Spinal cord (tissue), 10 donors: ENCODE measurements around the gene NR1I3. TPM values are rescaled to one million over a fixed set of nuclear protein-coding genes. Genes with fewer than 3 reads are reported as not detected.

Experiments
- DNase-seq, 6 donors: peaks; one replicate each; pipeline versions ENCODE4 v3.0.0 to v3.0.0-alpha.2; 2013 to 2015; ENCODE audit warnings: low spot score in 6 of 6, low read depth in 4 of 6
- H3K27ac ChIP-seq: one replicate; pipeline ENCODE4 v1.5.1; 2013; ENCODE audit warnings: low read depth, low read length, control low read depth
- H3K27me3 ChIP-seq: one replicate; pipeline ENCODE4 v1.6.1; 2013; ENCODE audit warnings: low read length; ENCODE audit not compliant: control insufficient read depth, insufficient read depth
- H3K36me3 ChIP-seq: one replicate; pipeline ENCODE4 v1.6.1; 2013; ENCODE audit warnings: low read length; ENCODE audit not compliant: control insufficient read depth, insufficient read depth
- H3K4me1 ChIP-seq: one replicate; pipeline ENCODE4 v1.6.1; 2013; ENCODE audit warnings: low read length; ENCODE audit not compliant: control insufficient read depth, insufficient read depth
- H3K4me3 ChIP-seq: one replicate; pipeline ENCODE4 v1.5.1; 2013; ENCODE audit warnings: low read depth, low read length, control low read depth
- H3K9me3 ChIP-seq: one replicate; pipeline ENCODE4 v1.6.1; 2013; ENCODE audit warnings: low read length; ENCODE audit not compliant: control insufficient read depth, insufficient read depth
- WGBS: methylation state at CpG from one replicate; pipeline ENCODE4 v1.1.5; 2013; ENCODE audit warnings: missing lambda C conversion rate; ENCODE audit not compliant: insufficient coverage; 5-methylcytosine and 5-hydroxymethylcytosine counted together
- polyA plus RNA-seq, 2 donors: library from polyadenylated mRNA; unstranded; fragments of 120-200 nt; gene quantifications; one replicate each; pipeline ENCODE4 v1.2.1, GENCODE V29; 2013; ENCODE audit not compliant: insufficient read length in 2 of 2
- total RNA-seq, 2 donors: library from RNA; depleted of rRNA in 1 of 2; stranded (reverse); fragments of 120-200 nt in 1 of 2; fragments of >200 nt in 1 of 2; gene quantifications; one replicate each; pipeline versions ENCODE4 v1.2.3 to v1.2.4, GENCODE V29; 2013 to 2014
- donor health status: healthy.

NR1I3 gene
- total and polyA plus RNA-seq, 4 donors = 4.2 to 5.9 TPM; not detected in 2

GRCh38 chr1:161198897-161199431 is 39.0 kb downstream of the NR1I3 start, which contains the start of gene ADAMTS4:
Gene ADAMTS4 (minus strand): TSS chr1:161199054. CDS start chr1:161198627, 427 bp downstream.
- Histone ChIP-seq H3K4me1 (peaks cover 74% of the 10 kb centered on the region), H3K9me3 (no peaks in the 10 kb centered on the region), H3K27me3 (no peaks in the 10 kb centered on the region), H3K4me3 (peak within 1 kb of the TSS; percentile 37), H3K27ac (peak within 1 kb of the TSS; percentile 99), H3K36me3 (peaks cover 9% of the 10 kb centered on the region)
- 31% methylated on average over 7 of the region's 11 CpGs for WGBS
- peak in 2 of 6 donors; percentile 68 to 83 for DNase-seq

- Histone ChIP-seq H3K27me3 (no peaks in the 10 kb centered on the region), H3K9me3 (no peaks in the 10 kb centered on the region), H3K27ac (peak overlapping the region; percentile 99), H3K4me1 (peaks cover 76% of the 10 kb centered on the region), H3K36me3 (peaks cover 8% of the 10 kb centered on the region), H3K4me3 (peak overlapping the region; percentile 37)
- 12% methylated on average over 19 of the region's 20 CpGs for WGBS
- DNase-seq = peak in 1 of 6 donors; percentile 59
Observed at GRCh38 chr1:161198194-161198896, 39.7 kb downstream of the NR1I3 start.

DNA sequence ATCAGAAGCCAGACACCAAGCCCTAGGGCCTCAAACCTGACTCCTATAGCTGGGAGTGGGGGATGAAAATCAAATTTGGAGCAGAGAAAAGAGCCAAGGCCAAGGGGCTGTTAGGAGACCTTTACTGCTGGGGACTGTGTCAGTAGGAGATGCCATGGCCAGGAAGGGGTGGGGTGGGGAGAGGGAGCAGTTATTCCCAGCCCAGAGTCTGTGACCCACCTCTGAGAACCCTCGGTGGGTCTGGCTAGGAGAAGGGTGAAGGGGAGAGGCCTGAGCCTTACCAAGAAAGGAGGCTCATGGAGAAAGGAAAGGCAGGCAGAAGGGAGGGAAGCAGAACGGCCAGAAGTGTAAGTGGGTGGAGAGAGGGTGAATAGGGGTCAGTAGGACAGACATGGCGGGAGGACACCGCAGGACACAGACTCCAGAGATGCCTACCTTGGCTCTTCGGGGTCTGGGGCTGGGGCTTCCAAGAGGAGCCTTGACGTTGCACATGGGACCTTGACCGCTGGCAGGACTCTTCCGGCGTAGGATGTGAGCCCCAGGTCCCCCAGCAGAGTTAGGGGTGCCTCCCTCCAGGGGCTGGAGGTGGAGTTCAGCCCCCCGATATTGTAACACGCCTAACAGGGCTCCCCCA is 40.3 kb downstream of the NR1I3 start:
- H3K27ac ChIP-seq = peak overlapping the region; percentile 99
- WGBS = 86% methylated on average over 10 of the region's 11 CpGs
- H3K4me3 ChIP-seq = peak overlapping the region; percentile 37
- no peak for DNase-seq
- peaks cover 6% of the 10 kb centered on the region for H3K36me3 ChIP-seq
- peaks cover 76% of the 10 kb centered on the region for H3K4me1 ChIP-seq
- no peaks in the 10 kb centered on the region for H3K27me3 ChIP-seq
- no peaks in the 10 kb centered on the region for H3K9me3 ChIP-seq

GRCh38 chr1:161196521-161197451 is 41.2 kb downstream of the NR1I3 start:
- DNase-seq = peak in 1 of 6 donors; percentile 72
- no peaks in the 10 kb centered on the region for H3K27me3 ChIP-seq
- peaks cover 74% of the 10 kb centered on the region for H3K4me1 ChIP-seq
- H3K36me3 ChIP-seq = peaks cover 6% of the 10 kb centered on the region
- WGBS = 70% methylated on average over 21 of the region's 27 CpGs
- H3K9me3 ChIP-seq = no peaks in the 10 kb centered on the region
- H3K27ac ChIP-seq = peak overlapping the region; percentile 99
- H3K4me3 ChIP-seq = peak overlapping the region; percentile 37

GRCh38 chr1:161196111-161196510 is 41.9 kb downstream of the NR1I3 start:
- no peaks in the 10 kb centered on the region for H3K9me3 ChIP-seq
- no peaks in the 10 kb centered on the region for H3K27me3 ChIP-seq
- DNase-seq = no peak
- H3K4me1 ChIP-seq = peaks cover 70% of the 10 kb centered on the region
- H3K36me3 ChIP-seq = peaks cover 7% of the 10 kb centered on the region
- WGBS = 93% methylated on average over 7 of the region's 7 CpGs
- H3K27ac ChIP-seq = peak overlapping the region; percentile 99
- H3K4me3 ChIP-seq = no peak overlapping the region

DNA sequence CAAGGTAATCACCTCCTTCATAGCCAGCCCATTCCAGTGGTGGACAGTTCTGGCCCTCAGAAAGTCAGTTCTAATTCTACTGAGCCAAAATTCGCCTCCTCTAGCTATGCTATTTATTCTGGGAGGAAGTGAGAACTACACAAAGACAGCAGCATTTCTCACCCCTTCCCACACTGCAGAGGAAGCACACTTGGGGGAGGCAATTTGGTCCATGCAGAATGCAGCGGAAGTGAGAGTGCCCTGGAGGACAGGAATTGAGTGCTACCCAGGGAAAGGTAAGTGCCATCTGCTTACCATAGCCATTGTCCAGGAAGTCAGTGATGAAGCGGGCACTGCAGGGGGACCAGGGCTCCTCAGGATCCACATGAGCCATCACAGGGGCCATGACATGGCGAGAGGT is 42.8 kb downstream of the NR1I3 start:
- H3K9me3 ChIP-seq = no peaks in the 10 kb centered on the region
- no peak overlapping the region for H3K27ac ChIP-seq
- no peak for DNase-seq
- H3K4me1 ChIP-seq = peaks cover 67% of the 10 kb centered on the region
- H3K27me3 ChIP-seq = no peaks in the 10 kb centered on the region
- H3K4me3 ChIP-seq = no peak overlapping the region
- 100% methylated on average over 2 of the region's 4 CpGs for WGBS
- H3K36me3 ChIP-seq = peaks cover 10% of the 10 kb centered on the region

GRCh38 chr1:161193561-161194235 is 44.3 kb downstream of the NR1I3 start:
- Histone ChIP-seq H3K9me3 (no peaks in the 10 kb centered on the region), H3K27ac (no peak overlapping the region), H3K27me3 (no peaks in the 10 kb centered on the region), H3K4me3 (no peak overlapping the region), H3K4me1 (peaks cover 53% of the 10 kb centered on the region), H3K36me3 (peaks cover 10% of the 10 kb centered on the region)
- WGBS = 83% methylated on average over 21 of the region's 21 CpGs
- peak in 1 of 6 donors; percentile 16 for DNase-seq

GRCh38 chr1:161192476-161193465 is 45.2 kb downstream of the NR1I3 start:
- Histone ChIP-seq H3K9me3 (no peaks in the 10 kb centered on the region), H3K27me3 (no peaks in the 10 kb centered on the region), H3K36me3 (peaks cover 8% of the 10 kb centered on the region), H3K4me1 (peaks cover 44% of the 10 kb centered on the region), H3K4me3 (no peak overlapping the region), H3K27ac (peak overlapping the region; percentile 52)
- 75% methylated on average over 13 of the region's 15 CpGs for WGBS
- DNase-seq = peak in 4 of 6 donors; percentile 53 to 96 (median 78)
